GM21390 (cell line): ENCODE data around the gene FOXK2.
"Not testable (repeated sequence)": the region's sequence is repeated elsewhere in the genome, so short reads cannot be mapped to it uniquely, and the experiment has no call there.

Experiments
- ATAC-seq: cut with Tn5 transposase; IDR thresholded peaks from one replicate; pipeline ENCODE4 v1.9.1; 2021; ENCODE audit not compliant: unreplicated experiment

FOXK2 gene

DNA sequence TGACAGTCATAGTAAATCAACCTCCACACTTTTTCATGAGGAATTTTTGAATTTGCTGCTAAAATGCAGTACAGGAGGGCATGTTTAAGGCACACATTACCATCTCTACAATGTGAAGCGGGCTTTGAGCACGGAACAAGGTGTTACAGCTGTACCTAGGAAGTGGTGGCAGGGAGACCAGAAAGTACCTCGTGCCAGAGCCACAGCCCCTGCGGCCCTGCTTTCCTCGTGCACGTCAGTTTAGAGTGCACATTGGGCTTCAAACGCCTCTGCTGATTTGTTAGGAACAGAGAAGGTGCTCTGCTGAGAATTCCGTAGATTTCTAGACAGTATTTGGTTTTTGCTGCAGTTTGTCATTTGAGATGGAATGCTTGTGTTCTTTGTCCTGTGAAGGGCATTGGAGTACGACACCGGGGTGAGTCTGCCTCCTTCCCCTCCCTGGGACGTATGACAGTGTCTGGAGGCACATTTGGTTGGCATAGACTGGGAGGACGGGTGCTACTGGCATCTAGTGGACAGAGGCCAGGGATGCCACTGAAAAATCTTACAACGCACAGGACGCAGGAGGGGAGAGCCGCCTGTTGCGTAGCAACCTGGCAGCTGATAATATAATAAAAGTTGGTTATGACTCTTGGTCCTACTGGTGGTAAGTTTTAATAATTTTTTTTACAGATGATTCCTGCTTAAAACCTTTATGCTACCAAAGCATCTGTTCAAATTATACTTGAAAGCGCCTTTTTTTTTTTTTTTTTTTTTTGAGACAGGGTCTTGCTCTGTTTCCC lies 9.1 kb downstream of the FOXK2 start:
- ATAC-seq, result no peak

DNA sequence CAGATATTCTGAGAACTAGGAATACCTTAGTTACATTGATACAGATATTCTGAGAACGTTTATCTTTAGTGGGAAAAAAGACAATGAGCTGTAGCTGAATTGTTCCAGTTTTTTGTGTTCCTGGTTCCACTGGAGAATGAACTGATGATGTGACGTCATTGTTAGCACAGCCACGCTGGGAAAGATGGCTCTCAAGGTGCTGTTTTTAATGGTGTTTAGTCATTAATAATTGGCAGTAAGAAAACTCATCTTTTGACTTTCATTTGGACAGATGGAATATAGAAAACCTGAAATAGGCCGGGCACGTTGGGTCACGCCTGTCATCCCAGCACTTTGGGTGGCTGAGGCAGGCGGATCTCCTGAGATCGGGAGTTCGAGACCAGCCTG lies 10.4 kb downstream of the FOXK2 start:
- no peak for ATAC-seq

DNA sequence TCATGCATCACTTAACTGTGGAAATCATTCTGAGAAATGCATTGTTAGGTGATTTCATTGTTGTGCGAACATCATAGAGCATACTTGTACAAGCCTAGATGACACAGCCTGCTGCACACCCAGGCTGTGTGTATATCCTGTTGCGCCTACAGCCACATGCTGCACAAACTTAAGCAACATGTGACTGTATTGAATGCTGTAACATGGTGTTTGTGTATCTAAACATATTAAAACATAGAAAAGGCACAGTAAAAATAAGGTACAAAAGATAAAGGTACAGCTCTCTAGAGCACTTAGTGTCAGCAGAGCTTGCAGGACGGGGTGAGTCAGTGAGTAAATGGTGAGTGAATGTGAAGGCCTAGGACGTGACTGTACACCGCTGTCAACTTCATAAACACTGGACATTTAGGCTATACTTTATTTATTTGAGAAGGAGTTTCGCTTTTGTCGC lies 11.9 kb downstream of the FOXK2 start:
- no peak for ATAC-seq

DNA sequence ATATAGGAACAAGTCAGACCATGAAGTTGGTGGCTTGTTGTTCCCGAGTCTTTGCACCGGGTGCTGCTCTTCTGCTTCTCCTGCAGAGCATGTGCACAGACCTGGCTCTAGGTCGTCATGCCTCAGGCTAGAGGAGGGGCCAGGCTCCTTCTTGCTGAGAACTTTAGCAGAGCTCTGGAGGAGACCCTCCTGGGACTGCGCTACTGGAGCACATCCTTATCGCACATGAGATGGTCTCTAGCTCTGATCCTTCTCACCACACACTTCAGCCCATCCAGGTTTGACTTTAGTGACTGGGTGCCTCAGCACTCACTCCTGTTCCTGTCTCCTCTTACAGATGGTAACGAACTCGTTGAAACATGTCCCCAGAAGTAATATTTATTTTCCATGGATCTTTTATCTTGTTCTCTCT lies 14.9 kb downstream of the FOXK2 start:
- ATAC-seq, result no peak

DNA sequence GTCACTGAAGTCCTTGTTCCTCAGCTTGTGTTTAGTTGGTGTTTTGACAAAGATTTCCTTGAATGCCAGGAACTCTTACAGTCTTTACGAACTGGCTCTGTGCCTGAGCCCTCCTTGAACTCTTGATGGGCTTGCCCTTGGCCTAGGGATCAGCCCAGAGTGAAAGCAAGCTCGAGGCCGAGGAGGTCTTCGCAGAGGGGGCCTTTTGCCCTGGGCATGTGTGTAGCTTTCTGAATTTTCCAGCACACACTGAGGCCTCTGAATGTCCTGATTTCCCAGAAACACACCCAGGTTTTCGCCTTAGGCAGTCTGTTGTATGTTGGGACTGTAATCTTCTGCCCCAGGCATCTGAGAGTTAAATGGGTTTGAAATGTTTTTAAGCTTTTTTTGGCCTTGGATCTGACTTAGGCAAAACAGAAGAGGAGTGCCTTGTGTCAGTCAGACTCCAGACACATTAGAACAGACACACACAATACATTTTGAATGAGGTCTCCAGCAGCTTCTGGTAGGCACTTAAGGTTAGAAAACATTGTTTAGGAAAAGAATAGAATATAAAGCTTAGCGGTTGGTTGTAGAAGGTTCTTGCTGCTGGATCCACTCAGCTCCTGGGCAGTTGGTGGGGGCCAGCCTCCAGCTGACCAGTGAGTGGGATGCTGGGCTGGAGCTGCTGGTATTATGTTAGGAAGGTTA lies 17.1 kb downstream of the FOXK2 start:
- no peak for ATAC-seq

DNA sequence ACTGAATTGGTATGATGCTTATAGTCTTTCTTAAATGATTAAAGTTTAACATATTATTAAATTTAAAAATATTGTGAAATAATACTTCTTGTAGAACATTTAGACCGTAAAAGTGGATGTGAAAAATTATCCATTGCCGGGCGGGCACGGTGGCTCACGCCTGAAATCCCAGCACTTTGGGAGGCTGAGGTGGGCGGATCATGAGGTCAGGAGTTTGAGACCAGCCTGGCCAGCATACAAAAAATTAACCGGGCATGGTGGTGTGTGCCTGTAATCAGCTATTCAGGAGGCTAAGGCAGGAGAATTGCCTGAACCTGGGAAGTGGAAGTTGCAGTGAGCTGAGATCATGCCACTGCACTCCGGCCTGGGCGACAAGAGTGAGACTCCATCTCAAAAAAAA lies 17.7 kb downstream of the FOXK2 start:
- not testable (repeated sequence) for ATAC-seq

DNA sequence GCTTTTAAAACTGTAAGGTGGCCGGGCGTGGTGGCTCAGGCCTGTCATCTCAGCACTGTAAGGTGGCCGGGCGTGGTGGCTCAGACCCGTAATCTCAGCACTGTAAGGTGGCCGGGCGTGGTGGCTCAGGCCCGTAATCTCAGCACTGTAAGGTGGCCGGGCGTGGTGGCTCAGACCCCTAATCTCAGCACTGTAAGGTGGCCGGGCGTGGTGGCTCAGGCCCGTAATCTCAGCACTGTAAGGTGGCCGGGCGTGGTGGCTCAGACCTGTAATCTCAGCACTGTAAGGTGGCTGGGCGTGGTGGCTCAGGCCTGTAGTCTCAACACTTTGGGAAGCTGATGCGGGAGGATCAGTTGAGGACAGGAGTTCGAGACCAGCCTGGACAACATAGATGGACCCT lies 19.5 kb downstream of the FOXK2 start:
- ATAC-seq, result not testable (repeated sequence)

DNA sequence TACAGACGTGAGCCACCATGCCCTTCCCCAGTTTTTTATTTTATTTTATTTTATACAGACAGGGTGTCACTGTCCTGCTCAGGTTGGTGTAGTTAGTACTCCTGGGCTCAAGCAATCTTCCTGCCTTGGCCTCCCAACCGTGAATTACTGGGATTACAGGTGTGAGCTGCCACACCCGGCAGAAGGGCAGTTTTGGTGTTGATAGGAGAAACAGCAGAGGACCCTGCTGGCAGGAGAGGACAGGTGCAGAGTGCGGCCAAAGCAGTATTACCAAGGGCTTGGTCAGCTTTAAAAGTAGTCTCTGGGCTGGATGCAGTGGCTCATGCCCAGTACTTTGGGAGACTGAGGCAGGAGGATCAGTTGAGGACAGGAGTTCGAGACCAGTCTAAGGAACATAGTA lies 22.9 kb downstream of the FOXK2 start:
- no peak for ATAC-seq

DNA sequence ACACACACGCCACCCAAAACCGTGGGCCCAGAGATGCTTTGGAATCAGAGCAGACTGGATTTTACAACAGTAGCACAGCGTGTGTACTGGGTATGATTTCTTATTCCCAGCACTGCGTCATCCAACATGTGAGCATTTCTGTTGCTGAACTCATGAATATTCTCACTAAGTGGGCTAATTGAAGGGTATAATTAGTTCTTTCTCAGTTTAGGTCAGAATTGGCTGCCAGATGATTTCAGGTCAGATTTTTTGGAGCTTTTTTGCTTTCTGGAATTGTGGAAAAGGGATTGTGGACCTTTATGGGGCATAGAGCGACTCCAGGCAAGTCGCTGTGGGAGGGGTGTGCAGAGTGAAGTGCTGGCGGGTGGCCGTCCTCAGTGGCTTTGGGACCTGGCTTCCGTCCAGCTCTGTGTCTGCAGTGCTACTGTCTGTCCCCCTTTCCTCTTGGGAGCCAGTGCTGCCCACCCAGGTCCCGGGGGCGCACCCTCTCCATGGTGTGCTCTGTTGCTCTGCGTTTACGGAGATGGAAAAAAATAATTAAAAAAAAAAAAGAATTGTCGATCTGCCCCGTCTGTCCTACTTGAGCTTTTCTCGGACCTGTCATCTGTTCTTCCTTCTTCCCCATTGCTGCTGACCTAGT lies 25.0 kb downstream of the FOXK2 start:
- ATAC-seq, result no peak

DNA sequence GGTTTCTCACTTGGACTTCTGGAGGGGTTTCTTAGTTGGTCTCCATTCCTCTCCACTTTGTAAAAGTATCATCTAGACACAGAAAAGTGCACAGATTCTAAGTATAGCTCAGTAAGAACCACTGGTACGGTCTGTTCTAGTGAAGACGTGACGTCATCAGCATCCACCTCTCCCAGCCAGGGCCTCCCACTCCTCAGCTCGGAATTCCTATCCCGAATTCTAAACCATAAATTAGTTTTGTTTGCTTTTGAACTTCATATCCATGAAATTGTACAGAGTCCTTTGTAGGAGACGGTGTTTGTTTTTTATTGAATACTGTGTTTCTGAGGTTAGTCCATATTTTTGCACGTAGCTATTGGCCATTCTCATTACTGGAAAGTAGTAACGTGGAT lies 25.5 kb downstream of the FOXK2 start:
- no peak for ATAC-seq

DNA sequence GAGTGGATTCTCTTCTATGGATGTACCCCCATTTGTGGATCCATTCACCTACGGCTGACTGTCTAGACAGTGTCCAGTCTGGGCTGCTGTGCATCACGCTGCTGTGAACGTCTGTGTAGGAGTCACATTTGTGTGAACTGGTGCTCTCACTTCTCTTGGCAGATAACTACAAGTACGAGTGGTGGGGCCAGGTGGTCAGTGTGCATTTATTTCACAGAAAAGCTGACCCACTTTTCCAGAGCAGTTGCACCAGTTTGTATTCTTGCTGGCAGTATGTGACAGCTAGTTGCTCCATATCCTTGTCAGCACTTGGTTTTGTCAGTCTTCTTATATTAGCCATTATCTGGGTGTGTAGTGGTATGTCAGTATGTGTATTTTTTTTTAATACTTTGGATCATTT lies 28.4 kb downstream of the FOXK2 start:
- ATAC-seq, result no peak

DNA sequence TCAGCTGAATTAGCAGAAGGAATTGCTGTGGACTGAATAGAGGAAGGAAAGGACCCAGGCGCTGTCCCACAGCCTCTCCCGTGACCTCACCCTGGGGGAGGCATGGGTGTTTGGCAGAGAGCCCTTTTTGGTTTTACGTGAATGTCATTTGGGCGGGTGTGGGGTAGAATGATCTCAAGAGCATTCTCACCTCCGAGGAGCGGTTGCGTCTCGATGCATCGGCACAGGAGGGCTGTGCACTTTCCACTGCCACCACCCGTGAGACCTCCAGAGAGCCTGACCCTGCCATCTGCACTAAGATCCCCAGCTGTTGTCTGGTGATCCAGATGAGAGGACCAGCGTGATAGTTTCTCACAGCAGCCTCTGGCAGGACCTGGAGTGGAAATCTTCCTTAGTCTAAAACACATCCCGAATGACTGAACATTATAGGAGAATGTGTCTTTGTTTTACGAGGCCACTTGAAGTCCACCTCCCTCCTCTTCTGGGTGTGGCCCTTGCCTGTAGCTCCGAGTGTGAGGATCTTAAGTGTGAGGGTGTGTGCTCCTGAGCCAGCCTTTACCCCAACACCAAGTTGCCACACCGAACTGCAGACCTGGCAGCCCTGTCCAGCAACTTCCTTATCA lies 29.3 kb downstream of the FOXK2 start:
- ATAC-seq, result no peak

DNA sequence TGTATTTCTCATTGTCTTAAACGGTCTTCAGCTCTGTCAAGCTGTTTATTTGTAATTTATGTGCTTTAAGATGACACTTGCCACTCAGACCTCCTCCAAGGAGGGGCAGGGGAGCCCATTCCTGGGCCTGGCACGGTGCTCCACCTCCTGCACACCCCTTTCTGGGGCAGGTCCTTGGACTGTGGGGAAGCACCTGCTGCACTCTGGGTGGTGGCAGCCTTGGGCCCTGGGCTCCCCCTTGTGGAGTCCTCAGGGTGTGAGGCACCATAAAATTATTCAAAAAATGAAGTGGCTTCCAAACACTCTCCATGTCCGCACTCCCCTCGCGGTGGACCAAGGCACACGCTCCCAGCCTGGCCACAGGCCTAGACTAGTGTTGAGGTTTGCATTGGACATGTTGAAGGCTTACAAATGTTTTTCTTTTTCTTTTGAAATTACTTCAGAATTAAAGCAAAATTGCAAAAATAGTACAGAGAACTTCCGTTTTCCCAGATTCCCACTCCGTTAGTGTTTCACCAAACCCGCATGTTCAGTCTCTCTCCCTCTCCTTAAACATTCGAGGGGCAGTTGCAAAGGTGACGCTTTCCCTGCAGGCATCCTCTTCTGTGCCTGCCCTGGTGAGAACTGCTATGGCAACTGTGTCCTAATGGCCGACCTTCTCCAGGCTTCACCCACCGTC lies 32.4 kb downstream of the FOXK2 start:
- no peak for ATAC-seq

DNA sequence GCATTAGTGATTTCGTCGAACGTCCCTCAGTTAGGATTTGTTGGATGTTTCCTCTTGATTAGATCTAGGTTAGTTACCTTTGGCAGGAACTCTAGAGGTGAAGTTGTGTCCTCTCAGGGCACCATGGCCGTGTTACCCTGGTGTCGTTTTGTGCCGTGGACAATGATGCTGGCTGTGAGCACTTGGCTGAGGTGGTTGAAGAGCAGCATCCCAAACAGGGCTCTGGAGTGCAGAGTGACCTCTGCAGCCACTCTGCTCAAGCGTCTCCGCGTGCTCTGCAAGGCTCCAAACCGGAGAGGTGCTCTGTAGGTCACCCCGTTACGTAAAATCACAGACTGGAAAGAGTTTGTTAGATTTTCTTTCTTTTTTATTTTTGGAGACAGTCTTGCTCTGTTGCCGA lies 33.0 kb downstream of the FOXK2 start:
- ATAC-seq, result no peak

DNA sequence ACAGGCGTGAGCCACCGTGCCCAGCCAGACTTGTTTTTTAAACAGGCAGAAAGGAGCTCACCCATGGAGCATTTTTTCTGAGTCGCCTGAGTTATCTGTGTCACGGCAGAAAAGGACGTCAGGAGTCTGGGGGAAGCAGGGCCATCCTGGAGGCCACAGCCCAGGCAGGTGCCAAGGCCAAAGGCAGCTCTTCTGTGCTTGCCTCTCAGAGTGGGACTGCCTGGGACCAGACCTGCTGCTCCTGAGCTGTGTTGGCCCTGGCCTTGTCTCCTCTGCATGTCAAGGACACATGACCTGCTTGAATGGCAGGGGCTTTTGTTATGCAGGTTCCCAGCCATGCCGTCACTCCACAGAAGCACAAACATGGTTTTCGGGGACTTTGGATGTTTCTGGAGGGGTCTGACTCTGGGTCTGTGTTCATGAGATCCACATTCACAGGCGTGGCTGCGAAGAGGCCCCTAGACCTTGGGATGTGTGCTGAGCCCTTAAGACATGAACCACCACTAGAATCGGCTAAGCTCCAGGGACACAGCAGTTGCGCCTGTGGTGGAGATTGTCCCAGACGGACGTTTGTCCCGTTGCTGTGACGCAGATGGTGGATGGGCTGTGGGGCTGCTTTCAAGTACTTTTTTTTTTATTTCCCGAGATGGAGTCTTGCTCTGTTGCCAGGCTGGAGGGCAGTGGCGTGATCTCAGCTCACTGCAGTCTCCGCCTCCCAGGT lies 33.8 kb downstream of the FOXK2 start:
- ATAC-seq, result no peak

DNA sequence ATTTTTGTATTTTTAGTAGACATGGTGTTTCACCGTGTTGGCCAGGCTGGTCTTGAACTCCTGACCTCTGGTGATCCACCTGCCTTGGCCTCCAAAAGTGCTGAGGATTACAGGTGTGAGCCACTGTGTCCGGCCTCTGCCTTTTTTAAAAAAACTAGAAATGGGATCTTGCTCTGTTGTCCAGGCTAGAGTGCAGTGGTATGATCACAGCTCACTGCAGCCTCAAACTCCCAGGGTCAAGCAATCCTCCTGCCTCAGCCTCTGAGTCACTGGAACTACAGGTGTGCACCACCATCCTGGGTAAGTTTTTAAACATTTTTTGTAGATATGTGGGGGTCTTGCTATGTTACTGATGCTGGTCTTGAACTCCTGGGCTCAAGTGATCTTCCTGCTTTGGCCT lies 38.0 kb downstream of the FOXK2 start:
- not testable (repeated sequence) for ATAC-seq

DNA sequence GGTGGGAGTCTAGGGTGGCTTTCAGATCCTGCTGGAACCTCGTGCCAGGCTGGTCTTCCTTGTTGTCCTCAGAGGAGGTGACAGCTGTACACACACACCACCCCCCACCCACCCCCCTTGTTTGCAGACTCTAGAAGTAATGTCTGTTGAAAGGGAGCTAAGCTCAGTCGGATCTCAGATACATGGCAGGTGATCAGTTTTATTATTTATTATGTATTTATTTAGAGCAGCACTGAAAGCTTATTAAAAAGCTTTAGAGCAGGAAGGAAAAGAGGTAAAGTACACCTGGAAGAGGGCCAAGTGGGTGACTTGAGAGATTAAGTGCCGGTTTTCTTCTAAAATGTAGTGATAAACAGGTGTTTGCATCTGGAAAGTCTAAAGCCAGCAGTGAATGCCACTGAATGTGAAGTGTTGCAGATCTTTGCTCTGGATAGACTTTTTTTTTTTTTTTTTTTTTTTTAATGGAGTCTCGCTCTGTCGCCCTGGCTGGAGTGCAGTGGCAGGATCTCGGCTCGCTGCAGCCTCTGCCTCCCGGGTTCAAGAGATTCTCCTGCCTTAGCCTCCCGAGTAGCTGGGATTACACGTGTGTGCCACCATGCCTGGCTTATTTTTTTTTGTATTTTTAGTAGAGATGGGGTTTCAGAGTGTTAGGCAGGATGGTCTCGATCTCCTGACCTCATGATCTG lies 40.2 kb downstream of the FOXK2 start:
- no peak for ATAC-seq

DNA sequence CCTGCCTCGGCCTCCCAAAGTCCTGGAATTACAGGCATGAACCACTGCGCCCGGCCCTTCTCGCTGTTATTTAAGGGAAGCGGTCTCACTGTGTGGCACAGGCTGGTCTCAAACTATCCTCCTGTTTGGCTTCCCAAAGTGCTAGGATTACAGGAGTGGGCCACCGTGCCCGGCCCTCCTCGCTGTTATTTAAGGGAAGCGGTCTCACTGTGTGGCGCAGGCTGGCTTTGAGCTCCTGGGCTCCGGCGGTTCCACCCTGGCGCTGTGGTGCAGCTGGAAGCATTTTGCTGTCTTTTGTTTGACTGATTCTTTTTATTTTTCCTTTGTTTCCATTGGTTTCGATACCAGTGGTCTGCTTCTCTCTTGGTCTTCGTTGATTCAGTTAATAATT lies 40.7 kb downstream of the FOXK2 start:
- ATAC-seq, result no peak

DNA sequence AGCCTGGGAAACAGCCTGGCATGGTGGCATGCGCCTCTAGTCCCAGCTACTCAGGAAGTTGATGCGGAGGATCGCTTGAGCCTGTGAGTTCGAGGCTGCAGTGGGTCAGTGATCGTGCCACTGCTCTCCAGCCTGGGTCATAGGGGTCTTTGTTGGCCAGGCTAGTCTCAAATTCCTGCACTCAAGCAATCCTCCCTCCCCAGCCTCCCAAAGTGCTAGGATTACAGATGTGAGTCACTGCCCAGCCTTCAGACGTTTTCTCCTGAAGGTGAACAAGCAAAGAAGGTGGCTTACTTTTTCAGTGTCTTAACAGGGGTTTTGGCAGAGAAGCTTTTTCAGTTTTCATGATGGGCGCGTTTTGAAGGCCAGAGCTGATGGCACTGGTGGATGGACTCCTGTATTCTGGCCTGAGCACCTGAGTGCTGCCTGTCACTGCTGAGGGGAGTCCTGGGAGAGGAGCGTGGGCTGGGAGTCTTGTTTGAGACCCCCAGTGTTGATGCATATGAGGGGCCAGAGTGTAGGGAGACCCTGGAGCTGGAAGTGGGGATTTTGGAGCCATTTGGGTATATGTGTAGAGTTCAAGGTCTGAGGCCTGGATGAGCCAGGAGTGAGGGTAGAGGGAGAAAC lies 41.4 kb downstream of the FOXK2 start:
- ATAC-seq, result no peak
